ENCODE data around the gene INHBE.

The INHBE gene

DNA sequence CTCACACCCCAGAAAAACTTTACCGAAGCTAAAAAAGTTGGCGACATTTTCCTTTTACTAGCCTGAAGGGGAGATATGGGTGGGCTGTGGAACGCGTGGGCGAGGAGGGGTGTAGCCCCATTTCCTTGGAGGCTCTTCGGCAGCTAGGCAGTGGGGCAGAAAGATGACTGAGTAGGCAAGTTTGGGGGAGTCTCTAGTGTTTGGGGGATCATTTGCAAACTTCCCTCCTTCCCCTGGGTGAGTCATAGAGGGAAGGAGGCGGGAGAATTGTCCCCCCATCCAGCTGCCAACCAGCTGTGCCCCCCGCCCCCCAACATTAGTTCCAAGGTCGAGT, 6.8 kb downstream of the INHBE start:
- DNase-seq, result no peak

DNA sequence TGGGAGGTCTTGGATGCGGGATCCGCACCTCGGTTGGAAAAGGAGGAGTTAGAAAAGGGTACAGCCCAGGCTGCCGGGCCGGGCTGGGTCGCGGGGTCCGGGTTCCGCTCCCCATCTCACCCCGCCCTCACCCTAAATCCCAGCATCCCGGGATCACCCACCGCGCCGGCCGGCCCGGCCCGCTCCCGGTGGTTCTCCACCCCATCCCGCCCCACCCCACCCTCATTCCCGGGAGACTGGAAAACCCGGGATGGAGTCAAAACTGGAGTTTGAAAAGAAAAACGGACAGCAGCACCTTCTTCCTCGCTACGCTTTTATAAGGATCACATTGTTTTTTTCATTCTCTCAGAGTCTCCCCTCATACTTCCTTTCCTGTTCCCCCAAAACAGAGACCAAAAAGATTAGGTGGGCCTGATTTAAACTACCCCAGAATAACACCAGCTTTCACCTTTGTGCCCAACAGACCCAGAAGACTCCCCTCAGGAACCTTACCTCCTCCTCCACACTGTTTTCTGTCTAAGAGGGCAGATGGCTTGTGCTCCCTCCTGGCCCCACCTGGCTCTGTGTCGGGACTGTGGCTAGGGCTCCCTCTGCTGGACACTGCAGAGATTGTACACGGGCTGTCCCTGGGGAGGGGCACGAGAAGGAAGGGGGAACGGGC, 7.3 kb downstream of the INHBE start:
- DNase-seq, result peak; percentile 97

DNA sequence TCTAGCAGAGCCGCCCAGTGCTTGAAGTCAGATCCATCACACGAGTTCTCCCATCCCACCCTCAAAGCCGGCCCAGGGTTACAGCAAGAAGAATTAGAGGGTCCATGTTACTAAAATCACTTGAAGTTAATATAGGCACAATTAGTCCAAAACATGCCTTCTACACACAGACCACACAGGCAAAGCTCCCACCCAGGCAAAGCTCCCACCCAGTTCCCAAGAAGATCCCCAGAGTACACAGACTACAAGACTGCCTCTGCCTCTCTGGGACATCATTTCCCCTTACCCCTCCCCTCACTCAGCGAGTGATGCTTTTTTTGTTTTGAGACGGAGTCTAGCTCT, 7.8 kb downstream of the INHBE start:
- no peak for DNase-seq

DNA sequence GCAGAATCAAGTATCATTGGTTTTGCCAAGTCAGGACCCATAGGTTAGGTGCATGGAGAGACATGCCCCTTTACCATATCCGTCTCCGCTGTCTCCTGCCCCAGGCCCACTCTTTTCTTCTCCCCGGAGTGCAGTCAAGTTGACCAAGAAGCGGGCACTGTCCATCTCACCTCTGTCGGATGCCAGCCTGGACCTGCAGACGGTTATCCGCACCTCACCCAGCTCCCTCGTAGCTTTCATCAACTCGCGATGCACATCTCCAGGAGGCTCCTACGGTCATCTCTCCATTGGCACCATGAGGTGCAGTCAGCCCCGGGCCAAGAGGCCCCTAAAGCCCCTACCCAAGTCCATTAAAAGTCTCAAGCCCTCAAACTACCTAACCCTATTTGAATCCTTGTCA, 9.5 kb downstream of the INHBE start:
- DNase-seq, result no peak

DNA sequence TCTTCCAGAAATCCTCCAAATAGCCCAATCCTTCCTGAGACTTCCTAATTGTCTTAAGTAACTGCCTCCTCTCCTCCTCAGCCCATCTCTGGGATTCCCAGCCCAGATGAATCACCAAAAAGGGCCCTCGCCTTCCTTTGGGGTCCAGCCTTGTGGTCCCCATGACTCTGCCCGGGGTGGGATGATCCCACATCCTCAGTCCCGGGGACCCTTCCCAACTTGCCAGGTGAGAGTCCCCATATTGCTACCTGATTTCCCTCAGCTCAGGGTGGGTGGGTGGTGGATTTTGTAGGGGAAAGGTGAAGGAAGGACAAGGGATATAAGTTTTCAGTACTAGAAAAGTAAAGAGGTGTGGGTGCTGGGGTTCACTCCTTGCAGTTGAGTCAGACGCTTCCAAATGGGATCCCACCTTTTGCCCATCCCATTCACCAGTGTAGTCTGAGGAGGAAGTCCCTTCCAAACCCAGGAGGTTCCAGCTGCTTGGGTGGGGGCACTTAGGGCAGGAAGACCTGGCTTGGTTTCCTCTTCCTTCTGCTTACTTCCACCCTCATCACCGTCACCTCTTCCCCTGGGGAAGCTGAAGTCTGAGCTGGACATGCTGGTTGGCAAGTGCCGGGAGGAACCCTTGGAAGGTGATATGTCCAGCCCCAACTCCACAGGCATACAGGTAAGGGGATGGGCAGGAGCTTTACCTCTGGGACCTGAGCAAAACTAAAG, 10.1 kb downstream of the INHBE start:
- DNase-seq, result no peak

DNA sequence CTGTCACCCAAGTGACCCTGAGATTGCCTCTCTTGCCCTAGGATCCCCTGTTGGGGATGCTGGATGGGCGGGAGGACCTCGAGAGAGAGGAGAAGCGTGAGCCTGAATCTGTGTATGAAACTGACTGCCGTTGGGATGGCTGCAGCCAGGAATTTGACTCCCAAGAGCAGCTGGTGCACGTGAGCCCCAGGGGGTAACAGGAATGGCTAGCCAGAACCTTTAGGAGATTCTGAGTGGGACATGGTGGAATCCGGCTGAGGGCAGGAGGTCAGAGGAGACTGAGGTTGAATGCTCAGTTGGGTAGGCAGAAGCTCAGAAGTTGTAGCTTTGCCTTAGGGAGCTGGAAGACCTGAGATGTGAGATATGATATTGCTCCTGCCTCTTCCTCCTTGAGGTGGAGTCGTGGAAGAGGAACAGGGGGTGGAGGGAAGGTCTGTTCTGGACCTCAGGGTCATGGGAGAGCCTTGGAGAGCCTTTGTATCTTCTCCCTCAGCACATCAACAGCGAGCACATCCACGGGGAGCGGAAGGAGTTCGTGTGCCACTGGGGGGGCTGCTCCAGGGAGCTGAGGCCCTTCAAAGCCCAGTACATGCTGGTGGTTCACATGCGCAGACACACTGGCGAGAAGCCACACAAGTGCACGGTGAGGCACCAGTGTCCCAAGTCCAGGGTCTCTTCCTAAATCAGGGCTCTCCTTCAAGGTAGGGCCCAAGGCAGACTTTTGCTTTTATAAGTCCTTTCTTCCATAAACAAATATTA, 10.8 kb downstream of the INHBE start:
- DNase-seq, result no peak

DNA sequence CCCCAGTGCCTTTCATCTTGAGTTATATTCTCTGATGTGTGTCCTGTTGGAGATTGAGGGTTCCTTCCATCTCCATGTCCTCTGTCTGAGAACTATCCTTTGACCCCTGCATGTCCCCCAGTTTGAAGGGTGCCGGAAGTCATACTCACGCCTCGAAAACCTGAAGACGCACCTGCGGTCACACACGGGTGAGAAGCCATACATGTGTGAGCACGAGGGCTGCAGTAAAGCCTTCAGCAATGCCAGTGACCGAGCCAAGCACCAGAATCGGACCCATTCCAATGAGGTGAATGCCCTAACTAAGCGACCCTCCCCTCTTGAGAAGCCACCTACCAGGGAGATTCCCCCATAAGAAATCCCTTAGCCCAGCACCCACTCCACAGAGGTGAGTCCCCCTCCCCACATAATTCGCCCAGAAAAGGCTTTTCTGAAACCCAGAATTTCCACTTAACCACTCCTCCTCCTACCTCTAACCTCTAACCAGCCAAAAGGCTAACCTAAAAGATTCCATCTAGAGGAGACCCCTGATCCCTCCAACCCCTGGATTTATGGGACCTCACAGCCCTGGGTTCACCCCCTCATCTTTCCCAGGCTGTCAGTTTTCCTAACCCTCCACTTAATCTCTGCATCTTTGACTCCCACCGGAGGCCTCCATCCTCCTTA, 12.2 kb downstream of the INHBE start:
- DNase-seq, result no peak

DNA sequence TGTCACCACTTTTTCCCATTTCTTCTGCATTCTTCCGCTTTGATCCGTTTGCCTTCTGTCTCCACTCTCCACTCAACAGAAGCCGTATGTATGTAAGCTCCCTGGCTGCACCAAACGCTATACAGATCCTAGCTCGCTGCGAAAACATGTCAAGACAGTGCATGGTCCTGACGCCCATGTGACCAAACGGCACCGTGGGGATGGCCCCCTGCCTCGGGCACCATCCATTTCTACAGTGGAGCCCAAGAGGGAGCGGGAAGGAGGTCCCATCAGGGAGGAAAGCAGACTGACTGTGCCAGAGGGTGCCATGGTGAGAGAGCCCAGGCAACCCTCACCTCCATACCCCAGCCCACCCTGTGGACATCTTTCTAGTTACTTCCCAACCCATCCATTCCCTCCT, 12.8 kb downstream of the INHBE start:
- DNase-seq, result no peak

DNA sequence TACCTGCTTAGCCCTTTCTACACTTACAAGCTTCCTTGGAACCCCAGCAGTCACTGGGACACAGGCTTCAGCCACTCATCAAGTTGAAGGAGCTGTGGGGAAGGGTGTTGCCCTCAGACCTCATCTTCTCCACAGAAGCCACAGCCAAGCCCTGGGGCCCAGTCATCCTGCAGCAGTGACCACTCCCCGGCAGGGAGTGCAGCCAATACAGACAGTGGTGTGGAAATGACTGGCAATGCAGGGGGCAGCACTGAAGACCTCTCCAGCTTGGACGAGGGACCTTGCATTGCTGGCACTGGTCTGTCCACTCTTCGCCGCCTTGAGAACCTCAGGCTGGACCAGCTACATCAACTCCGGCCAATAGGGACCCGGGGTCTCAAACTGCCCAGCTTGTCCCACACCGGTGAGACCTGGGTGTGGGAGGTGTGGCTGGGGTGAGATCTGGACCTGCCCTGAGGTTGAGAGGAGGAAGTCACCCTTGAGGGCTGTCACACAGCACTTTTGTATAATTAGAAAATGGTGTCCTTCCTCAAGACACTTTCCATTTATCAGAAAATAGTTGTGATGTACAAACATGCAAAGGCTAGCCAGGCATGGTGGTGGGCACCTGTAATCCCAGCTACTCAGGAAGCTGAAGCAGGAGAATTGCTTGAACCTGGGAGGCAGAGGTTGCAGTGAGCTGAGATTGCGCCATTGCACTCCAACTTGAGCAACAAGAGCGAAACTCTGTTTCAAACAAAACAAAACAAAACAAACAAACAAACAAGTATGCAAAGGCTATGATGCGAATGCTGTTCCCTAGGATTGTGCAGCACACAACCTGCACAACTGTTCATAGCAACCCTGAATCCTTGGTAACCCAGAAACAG, 14.4 kb downstream of the INHBE start:
- DNase-seq, result no peak

DNA sequence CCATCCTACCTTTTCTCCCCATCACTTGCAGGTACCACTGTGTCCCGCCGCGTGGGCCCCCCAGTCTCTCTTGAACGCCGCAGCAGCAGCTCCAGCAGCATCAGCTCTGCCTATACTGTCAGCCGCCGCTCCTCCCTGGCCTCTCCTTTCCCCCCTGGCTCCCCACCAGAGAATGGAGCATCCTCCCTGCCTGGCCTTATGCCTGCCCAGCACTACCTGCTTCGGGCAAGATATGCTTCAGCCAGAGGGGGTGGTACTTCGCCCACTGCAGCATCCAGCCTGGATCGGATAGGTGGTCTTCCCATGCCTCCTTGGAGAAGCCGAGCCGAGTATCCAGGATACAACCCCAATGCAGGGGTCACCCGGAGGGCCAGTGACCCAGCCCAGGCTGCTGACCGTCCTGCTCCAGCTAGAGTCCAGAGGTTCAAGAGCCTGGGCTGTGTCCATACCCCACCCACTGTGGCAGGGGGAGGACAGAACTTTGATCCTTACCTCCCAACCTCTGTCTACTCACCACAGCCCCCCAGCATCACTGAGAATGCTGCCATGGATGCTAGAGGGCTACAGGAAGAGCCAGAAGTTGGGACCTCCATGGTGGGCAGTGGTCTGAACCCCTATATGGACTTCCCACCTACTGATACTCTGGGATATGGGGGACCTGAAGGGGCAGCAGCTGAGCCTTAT, 15.3 kb downstream of the INHBE start:
- DNase-seq, result no peak

DNA sequence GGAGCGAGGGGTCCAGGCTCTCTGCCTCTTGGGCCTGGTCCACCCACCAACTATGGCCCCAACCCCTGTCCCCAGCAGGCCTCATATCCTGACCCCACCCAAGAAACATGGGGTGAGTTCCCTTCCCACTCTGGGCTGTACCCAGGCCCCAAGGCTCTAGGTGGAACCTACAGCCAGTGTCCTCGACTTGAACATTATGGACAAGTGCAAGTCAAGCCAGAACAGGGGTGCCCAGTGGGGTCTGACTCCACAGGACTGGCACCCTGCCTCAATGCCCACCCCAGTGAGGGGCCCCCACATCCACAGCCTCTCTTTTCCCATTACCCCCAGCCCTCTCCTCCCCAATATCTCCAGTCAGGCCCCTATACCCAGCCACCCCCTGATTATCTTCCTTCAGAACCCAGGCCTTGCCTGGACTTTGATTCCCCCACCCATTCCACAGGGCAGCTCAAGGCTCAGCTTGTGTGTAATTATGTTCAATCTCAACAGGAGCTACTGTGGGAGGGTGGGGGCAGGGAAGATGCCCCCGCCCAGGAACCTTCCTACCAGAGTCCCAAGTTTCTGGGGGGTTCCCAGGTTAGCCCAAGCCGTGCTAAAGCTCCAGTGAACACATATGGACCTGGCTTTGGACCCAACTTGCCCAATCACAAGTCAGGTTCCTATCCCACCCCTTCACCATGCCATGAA, 16.0 kb downstream of the INHBE start:
- no peak for DNase-seq

DNA sequence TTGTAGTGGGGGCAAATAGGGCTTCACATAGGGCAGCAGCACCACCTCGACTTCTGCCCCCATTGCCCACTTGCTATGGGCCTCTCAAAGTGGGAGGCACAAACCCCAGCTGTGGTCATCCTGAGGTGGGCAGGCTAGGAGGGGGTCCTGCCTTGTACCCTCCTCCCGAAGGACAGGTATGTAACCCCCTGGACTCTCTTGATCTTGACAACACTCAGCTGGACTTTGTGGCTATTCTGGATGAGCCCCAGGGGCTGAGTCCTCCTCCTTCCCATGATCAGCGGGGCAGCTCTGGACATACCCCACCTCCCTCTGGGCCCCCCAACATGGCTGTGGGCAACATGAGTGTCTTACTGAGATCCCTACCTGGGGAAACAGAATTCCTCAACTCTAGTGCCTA, 16.6 kb downstream of the INHBE start:
- DNase-seq, result no peak

DNA sequence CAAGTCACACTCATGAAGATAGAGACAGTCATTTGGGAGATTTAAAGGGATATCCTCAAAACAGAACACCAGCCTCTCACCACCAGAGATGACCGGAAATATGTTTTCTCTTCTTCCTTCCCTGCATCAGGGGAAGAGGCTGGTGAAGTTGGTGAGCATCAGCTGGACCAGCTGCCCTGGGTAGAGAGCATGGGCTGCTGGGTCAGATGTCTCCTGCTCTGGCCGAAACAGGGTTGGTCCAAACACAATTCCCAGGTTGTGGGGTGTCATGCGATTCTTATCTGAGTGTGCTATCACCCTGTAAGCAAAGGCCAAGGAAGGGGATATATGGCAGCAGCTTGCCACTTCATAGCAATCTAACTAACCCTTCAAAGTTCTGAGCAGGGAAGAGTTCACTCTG, 17.3 kb downstream of the INHBE start:
- DNase-seq, result no peak

DNA sequence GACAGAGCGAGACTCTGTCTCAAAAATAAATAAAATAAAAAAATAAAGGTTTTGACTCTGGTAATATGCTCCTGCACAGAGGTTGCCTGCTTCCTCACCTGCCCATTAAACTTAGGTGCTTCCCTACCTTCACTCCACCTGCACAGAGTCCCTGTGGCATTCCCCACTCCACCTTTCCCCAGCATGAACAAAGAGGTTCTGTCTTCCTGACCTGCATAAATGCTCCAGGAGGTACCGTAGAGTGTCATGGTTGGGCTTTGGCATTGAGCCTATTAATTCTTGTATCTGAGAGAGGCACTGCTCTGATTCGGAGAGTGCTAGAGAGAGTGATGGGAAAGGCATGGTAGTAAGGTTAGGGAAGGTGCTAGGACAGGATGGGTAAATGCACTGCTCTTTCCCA, 18.3 kb downstream of the INHBE start:
- DNase-seq, result no peak

DNA sequence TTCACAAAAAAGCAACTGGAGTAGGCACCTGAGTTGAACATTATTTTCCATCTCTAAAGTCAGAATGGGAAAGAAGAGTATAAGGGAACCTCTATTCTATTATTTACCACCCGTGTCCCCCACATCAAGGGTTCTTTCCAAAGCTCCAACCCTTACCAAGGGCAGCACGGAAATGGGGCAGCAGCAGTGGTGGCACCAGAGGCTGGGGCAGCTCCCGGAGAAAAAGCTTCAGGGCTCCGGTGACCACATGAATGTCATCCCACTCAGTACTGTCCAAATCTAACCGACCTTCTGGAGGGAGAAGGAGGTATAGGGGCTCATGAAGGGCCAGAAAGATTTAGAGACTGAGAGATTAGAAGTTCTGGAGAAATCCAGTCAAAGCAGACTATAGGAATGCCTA, 18.8 kb downstream of the INHBE start:
- DNase-seq, result no peak

DNA sequence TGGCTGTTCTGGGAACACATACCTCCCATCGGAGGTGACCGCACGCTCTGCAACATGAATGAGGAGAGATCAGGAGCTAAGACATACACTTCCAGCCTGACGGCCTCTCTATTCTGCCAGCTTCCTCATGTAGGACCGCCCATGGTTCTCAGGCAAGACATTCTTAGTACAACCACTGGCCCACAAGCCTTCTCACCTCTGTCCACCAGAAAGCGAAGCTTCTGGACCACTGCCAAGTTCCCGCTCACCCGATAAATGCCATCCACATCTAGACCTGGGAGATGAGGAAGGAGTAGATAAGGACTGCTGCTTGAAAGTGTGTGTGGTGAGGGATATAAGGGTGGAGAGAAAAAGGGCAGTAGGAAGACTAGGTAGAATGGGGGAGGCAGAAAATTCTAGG, 19.3 kb downstream of the INHBE start:
- DNase-seq, result no peak

DNA sequence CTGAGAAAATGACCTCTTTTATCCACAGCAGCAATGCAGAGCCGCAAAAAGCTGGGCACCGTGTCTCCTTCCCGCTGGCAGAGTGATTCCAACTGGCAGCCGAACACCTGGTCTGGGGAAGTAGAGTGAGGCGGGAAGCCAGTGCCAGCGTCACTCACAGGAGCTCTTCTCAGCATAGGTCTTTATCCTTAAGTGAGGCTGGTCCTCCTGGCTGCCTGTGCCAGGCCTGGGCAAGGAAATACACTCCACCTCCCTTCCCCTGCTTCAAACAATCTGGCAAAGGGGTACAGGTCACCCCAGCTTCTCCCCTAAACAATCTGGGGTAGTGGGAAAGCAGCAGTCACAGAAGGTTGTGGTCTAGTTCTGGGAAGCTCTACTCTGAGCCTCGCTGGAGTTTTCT, 19.8 kb downstream of the INHBE start:
- no peak for DNase-seq

DNA sequence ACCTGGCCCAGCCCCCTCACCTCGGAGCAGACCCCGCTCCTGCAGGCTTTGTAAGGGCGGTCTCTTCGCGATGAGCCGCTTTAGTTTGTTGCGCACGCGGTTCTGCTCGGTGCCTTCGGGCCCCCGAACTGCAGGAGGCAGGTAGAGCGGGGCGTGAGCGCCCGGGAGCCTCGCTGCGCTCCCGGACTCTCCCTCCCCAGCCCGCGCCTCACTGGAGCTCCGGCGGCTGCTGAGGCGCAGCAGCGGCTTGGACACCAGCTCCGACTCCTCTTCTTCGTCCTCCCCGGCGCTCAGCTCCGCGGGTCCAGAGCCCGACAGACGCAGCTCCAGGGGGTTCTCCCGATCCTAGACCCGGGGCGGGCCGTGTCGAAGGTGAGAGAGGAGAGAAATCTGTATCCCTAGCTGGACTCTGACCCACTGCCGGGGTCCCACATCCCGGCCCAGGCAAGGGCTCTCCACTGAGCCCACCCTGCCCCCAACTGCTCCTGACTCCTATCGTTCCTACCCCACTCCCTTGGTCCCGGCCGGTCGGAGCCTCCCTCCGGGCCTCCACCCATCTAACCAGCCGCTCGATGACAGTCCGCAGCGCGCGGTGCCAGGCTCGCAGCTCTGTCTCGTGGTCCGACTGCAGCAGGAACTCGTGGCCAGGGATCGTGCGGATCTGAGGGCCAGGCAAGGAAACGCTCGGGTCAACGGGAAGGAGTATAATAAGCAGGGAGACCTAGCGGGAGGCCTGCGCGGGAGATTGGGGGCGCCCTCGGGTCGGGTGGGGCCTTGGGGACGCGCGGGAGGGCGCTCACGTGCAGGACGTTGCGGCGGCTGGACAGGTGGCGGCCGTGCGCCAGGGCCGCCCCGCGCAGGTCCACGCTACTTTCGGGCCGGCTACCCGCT, 20.4 kb downstream of the INHBE start:
- DNase-seq, result no peak

DNA sequence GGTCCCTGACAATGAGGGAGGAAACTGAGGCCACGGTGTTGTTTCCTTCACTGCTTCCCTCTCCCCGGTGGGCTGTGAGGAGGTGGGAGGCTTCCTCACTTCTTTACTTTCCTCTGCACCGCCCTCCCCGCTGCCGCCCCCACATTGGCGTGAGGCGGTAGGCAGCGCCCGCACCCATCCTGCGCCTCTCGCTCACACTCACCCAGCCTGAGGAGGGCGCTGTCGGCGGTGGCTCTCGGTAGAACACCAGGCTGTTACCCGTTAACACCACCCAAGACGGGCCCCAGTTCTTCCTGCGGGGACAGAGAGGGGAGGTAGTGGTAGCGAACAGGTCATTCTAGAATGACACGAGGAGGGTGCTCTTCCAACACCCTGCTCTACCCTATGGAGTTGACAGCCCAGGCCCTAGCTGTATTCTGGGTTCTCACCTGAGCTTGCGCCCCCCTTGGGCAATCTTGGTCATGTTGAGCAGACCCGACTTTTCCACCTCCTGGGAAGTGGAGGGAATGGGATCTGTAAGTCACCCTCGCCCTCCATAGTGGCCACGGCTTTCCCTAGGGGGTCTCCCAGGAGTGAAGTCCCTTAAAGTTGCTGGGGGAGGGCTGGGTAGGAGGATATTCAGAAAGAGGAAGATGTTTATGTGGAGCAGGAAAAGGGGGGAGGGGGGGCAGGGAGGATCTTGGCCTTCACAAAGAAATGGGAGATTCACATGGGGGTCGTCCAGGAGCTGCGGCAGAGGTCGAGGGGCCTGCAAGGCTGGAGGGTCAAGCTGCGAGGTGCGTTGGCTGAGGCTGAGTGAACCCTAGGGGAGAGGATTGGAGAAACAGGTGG, 21.3 kb downstream of the INHBE start:
- DNase-seq, result no peak

Measured in NCI-H2171 treated with DMSO at 0.1 percent for 48 hours (cell line).